DOHH2 (cell line): ENCODE measurements around the gene MRM2.

Experiments
- H3F3A ChIP-seq: fragments of 200-600 bp; sonication (generic), shearing (Covaris generic); 2 replicates; pipeline ENCODE4 v1.6.0; 2016; ENCODE audit warnings: antibody characterized with exemption, mild to moderate bottlenecking; ENCODE audit not compliant: control insufficient read depth, insufficient read depth
- H3K27ac ChIP-seq: fragments of 200-600 bp; sonication (generic); 2 replicates; pipeline ENCODE4 v1.5.1; 2014; ENCODE audit warnings: low read depth, mild to moderate bottlenecking, low read length, moderate library complexity
- H3K27me3 ChIP-seq: fragments of 200-600 bp; sonication (generic); 2 replicates; pipeline ENCODE4 v1.6.1; 2014; ENCODE audit warnings: mild to moderate bottlenecking, low read length, mixed read lengths; ENCODE audit not compliant: control insufficient read depth
- H3K36me3 ChIP-seq: fragments of 200-600 bp; sonication (generic); 2 replicates; pipeline ENCODE4 v1.6.1; 2014; ENCODE audit warnings: mild to moderate bottlenecking, low read length, moderate library complexity, mixed read lengths; ENCODE audit not compliant: control insufficient read depth
- H3K4me1 ChIP-seq: fragments of 200-600 bp; sonication (generic); 2 replicates; pipeline ENCODE4 v1.6.1; 2014; ENCODE audit warnings: mild to moderate bottlenecking, low read length, mixed read lengths; ENCODE audit not compliant: control insufficient read depth
- H3K4me2 ChIP-seq: fragments of 200-600 bp; sonication (generic); 2 replicates; pipeline ENCODE4 v1.6.0; 2014; ENCODE audit warnings: mild to moderate bottlenecking, low read length, moderate library complexity
- H3K4me3 ChIP-seq: fragments of 200-600 bp; sonication (generic); 2 replicates; pipeline ENCODE4 v1.5.1; 2014; ENCODE audit warnings: mild to moderate bottlenecking, low read length, mixed read lengths
- H3K79me2 ChIP-seq: fragments of 200-600 bp; sonication (generic); 2 replicates; pipeline ENCODE4 v1.6.1; 2014; ENCODE audit warnings: mild to moderate bottlenecking, low read length, mixed read lengths; ENCODE audit not compliant: control insufficient read depth
- H3K9me2 ChIP-seq: fragments of 200-600 bp; sonication (generic); replicated peaks from 2 replicates; pipeline ENCODE4 v1.6.1; 2014; ENCODE audit warnings: mild to moderate bottlenecking, low read length, mixed read lengths; ENCODE audit not compliant: control insufficient read depth
- H3K9me3 ChIP-seq: fragments of 200-600 bp; sonication (generic); 2 replicates; pipeline ENCODE4 v1.6.1; 2014; ENCODE audit warnings: antibody characterized with exemption, low read length, mixed read lengths; ENCODE audit not compliant: control insufficient read depth, insufficient read depth
- H4K20me1 ChIP-seq: fragments of 200-600 bp; sonication (generic); 2 replicates; pipeline ENCODE4 v1.6.0; 2014; ENCODE audit warnings: low read depth, mild to moderate bottlenecking, antibody characterized with exemption, low read length, moderate library complexity; ENCODE audit not compliant: control insufficient read depth, insufficient read depth
- CTCF ChIP-seq: fragments of 200-600 bp; sonication (generic); IDR thresholded peaks from one replicate; pipeline ENCODE4 v1.5.1; 2014; ENCODE audit warnings: antibody characterized with exemption, mild to moderate bottlenecking, low read depth, low read length; ENCODE audit not compliant: poor library complexity, severe bottlenecking
- EZH2phosphoT487 ChIP-seq: fragments of 200-600 bp; sonication (generic); IDR thresholded peaks from 2 replicates; pipeline ENCODE4 v1.6.1; 2017; ENCODE audit warnings: borderline replicate concordance, mild to moderate bottlenecking, antibody characterized with exemption, low read length, moderate library complexity, mixed read lengths

Gene MRM2

GRCh38 chr7:2230882-2231281, 11.1 kb downstream of the MRM2 start:
- peaks cover 24% of the 10 kb centered on the region for H4K20me1 ChIP-seq
- TF ChIP-seq CTCF, result no peak
- no peak for TF ChIP-seq EZH2phosphoT487
- H3K4me2 ChIP-seq, result peak overlapping the region; percentile 75
- peaks cover 90% of the 10 kb centered on the region for H3K79me2 ChIP-seq
- H3K9me3 ChIP-seq, result no peaks in the 10 kb centered on the region
- no peaks in the 10 kb centered on the region for H3K27me3 ChIP-seq
- peaks cover 77% of the 10 kb centered on the region for H3K36me3 ChIP-seq
- H3F3A ChIP-seq, result peaks cover 19% of the 10 kb centered on the region
- H3K9me2 ChIP-seq, result no peaks in the 10 kb centered on the region
- H3K27ac ChIP-seq, result no peak overlapping the region
- no peak overlapping the region for H3K4me3 ChIP-seq
- peaks cover 32% of the 10 kb centered on the region for H3K4me1 ChIP-seq

- H3K9me3 ChIP-seq, result no peaks in the 10 kb centered on the region
- peaks cover 15% of the 10 kb centered on the region for H3F3A ChIP-seq
- peaks cover 77% of the 10 kb centered on the region for H3K36me3 ChIP-seq
- H3K79me2 ChIP-seq, result peaks cover 90% of the 10 kb centered on the region
- no peak for TF ChIP-seq EZH2phosphoT487
- TF ChIP-seq CTCF, result no peak
- H3K9me2 ChIP-seq, result no peaks in the 10 kb centered on the region
- H3K4me2 ChIP-seq, result peak overlapping the region; percentile 75; the same call in 1 of the 2 replicates
- no peak overlapping the region for H3K27ac ChIP-seq
- H4K20me1 ChIP-seq, result peaks cover 24% of the 10 kb centered on the region
- H3K4me3 ChIP-seq, result no peak overlapping the region
- peaks cover 29% of the 10 kb centered on the region for H3K4me1 ChIP-seq
- no peaks in the 10 kb centered on the region for H3K27me3 ChIP-seq
These were observed 11.8 kb downstream of the MRM2 start for GRCh38 chr7:2230226-2230625.

GRCh38 chr7:2229467-2229866, 12.5 kb downstream of the MRM2 start:
- no peaks in the 10 kb centered on the region for H3K9me2 ChIP-seq
- no peak overlapping the region for H3K4me3 ChIP-seq
- no peaks in the 10 kb centered on the region for H3K27me3 ChIP-seq
- peaks cover 24% of the 10 kb centered on the region for H4K20me1 ChIP-seq
- peaks cover 22% of the 10 kb centered on the region for H3K4me1 ChIP-seq
- no peak overlapping the region for H3K4me2 ChIP-seq
- no peak for TF ChIP-seq CTCF
- no peak for TF ChIP-seq EZH2phosphoT487
- peaks cover 7% of the 10 kb centered on the region for H3F3A ChIP-seq
- peaks cover 90% of the 10 kb centered on the region for H3K79me2 ChIP-seq
- no peak overlapping the region for H3K27ac ChIP-seq
- no peaks in the 10 kb centered on the region for H3K9me3 ChIP-seq
- H3K36me3 ChIP-seq, result peaks cover 77% of the 10 kb centered on the region
